ENCODE data around the gene TEDC1.
"Not testable (repeated sequence)": the region's sequence is repeated elsewhere in the genome, so short reads cannot be mapped to it uniquely, and the experiment has no call there.

The TEDC1 gene

DNA sequence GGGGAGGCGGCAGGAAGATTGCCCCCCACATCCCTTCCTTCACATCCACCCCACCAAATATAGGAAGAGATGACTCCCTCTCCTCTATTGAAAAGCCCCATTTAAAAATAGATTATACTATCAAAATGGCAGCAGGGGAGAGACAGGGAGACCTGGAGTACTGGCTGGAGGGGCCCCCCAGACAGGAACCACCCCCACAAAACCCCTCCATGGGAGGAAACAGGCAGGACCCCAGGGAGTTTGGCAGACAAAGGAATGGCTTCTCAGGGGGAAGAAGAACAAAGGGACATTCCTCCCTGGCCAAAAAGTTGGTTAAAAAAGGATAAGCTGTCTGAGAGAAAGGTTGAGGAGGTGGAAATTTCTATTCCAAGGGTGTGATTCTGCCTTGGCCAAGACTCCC lies 54.6 kb downstream of the TEDC1 start:
- not testable (repeated sequence) for DNase-seq

DNA sequence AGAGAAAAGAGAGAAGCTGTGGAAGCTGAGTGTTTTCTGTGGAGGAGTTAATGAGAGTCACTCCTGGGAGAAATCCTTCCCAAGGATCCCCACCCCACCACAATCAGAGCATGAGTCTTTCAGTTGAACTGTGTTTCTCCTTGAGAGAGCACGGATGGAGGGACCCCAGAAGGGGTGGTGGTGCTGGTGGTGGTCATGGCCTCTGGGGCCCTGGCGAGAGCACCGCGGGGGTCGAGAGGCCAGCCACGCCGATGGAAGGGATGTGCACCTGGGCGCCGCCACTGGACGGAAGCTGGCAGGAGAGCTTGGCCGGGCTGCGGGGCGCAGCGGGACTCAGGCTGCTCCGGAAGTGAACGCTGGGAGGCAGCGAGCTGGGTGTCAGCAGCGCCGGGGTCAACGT lies 55.4 kb downstream of the TEDC1 start:
- not testable (repeated sequence) for DNase-seq

DNA sequence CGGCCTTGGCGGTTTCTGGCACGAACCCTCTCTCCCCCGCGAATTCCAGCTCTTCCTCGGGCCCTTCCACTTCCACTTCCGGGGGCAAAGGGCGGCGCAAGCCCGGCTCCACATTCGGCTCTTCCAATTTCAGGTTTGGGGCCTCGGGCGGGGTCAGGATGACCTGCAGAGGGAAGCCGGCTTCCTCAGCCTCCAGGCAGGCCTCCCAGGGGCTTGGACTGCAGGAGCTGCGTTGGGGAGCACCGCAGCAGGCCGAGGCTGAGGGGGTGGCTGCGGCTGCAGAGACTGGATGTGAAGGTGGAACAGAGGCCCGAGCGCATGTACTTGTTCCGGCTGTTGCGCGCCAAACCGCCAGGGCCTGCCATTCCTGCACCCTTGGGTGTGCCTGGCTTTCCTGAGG lies 56.0 kb downstream of the TEDC1 start:
- DNase-seq, result not testable (repeated sequence)

DNA sequence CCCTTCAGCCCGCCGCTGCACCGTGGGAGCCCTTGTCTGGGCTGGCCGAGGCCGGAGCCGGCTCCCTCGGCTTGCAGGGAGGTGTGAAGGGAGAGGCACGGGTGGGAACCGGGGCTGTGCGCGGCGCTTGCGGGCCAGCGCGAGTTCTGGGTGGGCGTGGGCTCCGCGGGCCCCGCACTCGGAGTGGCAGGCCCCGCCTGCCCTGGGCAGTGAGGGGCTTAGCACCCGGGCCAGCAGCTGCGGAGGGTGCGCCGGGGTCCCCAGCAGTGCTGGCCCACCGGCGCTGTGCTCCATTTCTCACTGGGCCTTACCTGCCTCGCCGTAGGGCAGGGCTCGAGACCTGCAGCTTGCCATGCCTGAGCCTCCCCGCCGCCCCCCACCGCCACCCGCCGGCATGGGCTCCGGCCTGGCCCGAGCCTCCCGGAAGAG lies 56.7 kb downstream of the TEDC1 start:
- no peak for DNase-seq
